CD8-positive, alpha-beta memory T cell (primary cell): ENCODE measurements around the gene BANF2. TPM values are rescaled to one million over a fixed set of nuclear protein-coding genes. Genes with fewer than 3 reads are reported as not detected.

Experiments used
- CTCF ChIA-PET: fragments of 350-600 bp; sonication (Branson Sonifier 250); formaldehyde crosslinking; loops from one replicate; lab custom pipeline; 2021; ENCODE audit warnings: antibody characterized with exemption; lab: Charles Lee
- POLR2A ChIA-PET: fragments of 350-600 bp; sonication (Branson Sonifier 250); formaldehyde crosslinking; loops from one replicate; lab custom pipeline; 2021; ENCODE audit warnings: antibody characterized with exemption; lab: Charles Lee
- DNase-seq, 5 donors: peaks; one replicate each; pipeline versions ENCODE4 v3.0.0 to v3.0.0-alpha.2; 2020 to 2022; ENCODE audit warnings: mixed read lengths in 1 of 5
- H3K27ac ChIP-seq: one replicate; pipeline ENCODE4 v1.7.0; 2013; ENCODE audit warnings: low read depth, mild to moderate bottlenecking, low read length, moderate library complexity
- H3K27me3 ChIP-seq: 2 replicates; pipeline ENCODE4 v1.7.0; 2013; ENCODE audit warnings: low read length, mild to moderate bottlenecking; ENCODE audit not compliant: insufficient read depth, poor library complexity, severe bottlenecking
- H3K36me3 ChIP-seq: 2 replicates; pipeline ENCODE4 v1.7.0; 2013; ENCODE audit warnings: mild to moderate bottlenecking, low read length, moderate library complexity; ENCODE audit not compliant: insufficient read depth
- H3K4me1 ChIP-seq: 2 replicates; pipeline ENCODE4 v1.7.0; 2013; ENCODE audit warnings: mild to moderate bottlenecking, low read length, moderate library complexity; ENCODE audit not compliant: insufficient read depth
- H3K4me3 ChIP-seq: 2 replicates; pipeline ENCODE4 v1.7.0; 2013; ENCODE audit warnings: mild to moderate bottlenecking, low read length
- H3K9me3 ChIP-seq: 2 replicates; pipeline ENCODE4 v1.7.0; 2013; ENCODE audit warnings: mild to moderate bottlenecking, low read length
- H3K27ac Mint-ChIP-seq, 8 donors: one replicate each; pipeline ENCODE4 v1.8.0; 2020 to 2021; ENCODE audit warnings: mixed read lengths in 8 of 8, mild to moderate bottlenecking in 6 of 8, inconsistent platforms in 3 of 8, moderate library complexity in 3 of 8
- H3K27me3 Mint-ChIP-seq, 2 donors: one replicate each; pipeline ENCODE4 v1.8.0; 2020 to 2021; ENCODE audit warnings: mixed read lengths in 2 of 2, mild to moderate bottlenecking in 1 of 2, moderate library complexity in 1 of 2
- H3K36me3 Mint-ChIP-seq, 3 donors: one replicate each; pipeline ENCODE4 v1.8.0; 2020 to 2021; ENCODE audit warnings: mixed read lengths in 3 of 3, inconsistent platforms in 1 of 3, mild to moderate bottlenecking in 1 of 3
- H3K4me1 Mint-ChIP-seq, 3 donors: one replicate each; pipeline ENCODE4 v1.8.0; 2020 to 2021; ENCODE audit warnings: mixed read lengths in 3 of 3, inconsistent platforms in 1 of 3, mild to moderate bottlenecking in 1 of 3
- H3K4me3 Mint-ChIP-seq, 7 donors: one replicate each; pipeline ENCODE4 v1.8.0; 2020 to 2021; ENCODE audit warnings: mixed read lengths in 7 of 7, mild to moderate bottlenecking in 6 of 7, moderate library complexity in 4 of 7, inconsistent platforms in 2 of 7
- H3K9me3 Mint-ChIP-seq, 5 donors: one replicate each; pipeline ENCODE4 v1.8.0; 2020 to 2022; ENCODE audit warnings: mixed read lengths in 5 of 5, mild to moderate bottlenecking in 3 of 5, moderate library complexity in 2 of 5, inconsistent platforms in 1 of 5
- polyA plus RNA-seq: library from polyadenylated mRNA; unstranded; fragments of 300-500 nt; fragmentation: Illumina TruSeq; gene quantifications from one replicate; pipeline ENCODE4 v1.2.3, GENCODE V29; 2021
- total RNA-seq, 2 experiments: library from RNA; stranded (reverse); gene quantifications; one replicate each; pipeline ENCODE4 v1.2.3, GENCODE V29; 2021

The BANF2 gene
- total and polyA plus RNA-seq, 3 experiments from 2014 or later: not detected

DNA sequence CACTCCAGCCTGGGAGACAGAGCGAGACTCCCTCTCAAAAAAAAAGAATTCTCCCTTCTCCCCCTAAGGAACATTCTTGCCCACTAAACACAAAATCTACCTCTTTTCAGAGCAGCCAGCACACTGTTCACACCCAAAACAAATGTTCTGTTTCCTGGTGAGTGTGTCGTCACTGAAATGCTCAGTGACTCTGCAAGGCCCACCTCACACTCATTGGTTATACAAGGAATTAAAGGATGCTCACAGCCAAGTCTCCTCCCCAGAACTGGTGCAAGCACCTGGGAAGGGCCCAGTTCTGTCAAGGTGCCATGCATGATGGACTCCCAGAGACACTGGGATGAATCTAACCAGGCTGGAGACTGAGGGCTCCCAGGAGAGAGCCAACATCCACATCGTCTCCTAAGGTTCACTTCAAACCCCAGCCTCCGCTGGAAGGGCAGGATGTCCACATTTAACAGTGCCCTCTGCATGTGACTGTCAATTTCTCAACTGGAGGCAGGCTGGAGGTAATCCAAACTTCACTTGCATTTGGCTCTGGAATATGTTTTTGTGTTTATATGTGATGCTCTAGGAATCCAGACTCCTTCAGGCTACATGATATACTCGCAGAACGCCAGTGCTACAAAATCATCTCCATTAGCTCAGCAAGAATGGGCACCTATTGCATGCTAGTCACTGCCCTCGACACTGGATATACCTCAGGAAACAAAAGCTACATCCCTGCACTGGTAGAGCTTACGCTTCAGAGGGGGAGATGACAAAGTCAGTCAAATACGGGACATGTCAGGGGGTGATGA lies 24.8 kb upstream of the BANF2 start:
- no peaks in the 10 kb centered on the region for H3K9me3 Mint-ChIP-seq
- no peak overlapping the region for H3K4me3 ChIP-seq
- CTCF ChIA-PET: interaction anchor here (1.3 kb wide), 1 partner anchor 170 kb away, joined by 3 read pairs; no protein-coding TSS in a partner anchor
- H3K4me1 Mint-ChIP-seq: peaks cover 11 to 25% (median 21%) of the 10 kb centered on the region in 3 donors
- no peaks in the 10 kb centered on the region for H3K27me3 ChIP-seq
- no peak for DNase-seq
- no peaks in the 10 kb centered on the region for H3K9me3 ChIP-seq
- H3K36me3 ChIP-seq: no peaks in the 10 kb centered on the region
- H3K27ac ChIP-seq: no peak overlapping the region
- peaks cover 3% of the 10 kb centered on the region for H3K4me1 ChIP-seq
- H3K27ac Mint-ChIP-seq: peak overlapping the region in 4 of 8 donors; percentile 39 to 83 (median 58)
- no peaks in the 10 kb centered on the region for H3K27me3 Mint-ChIP-seq
- no peak overlapping the region for H3K4me3 Mint-ChIP-seq
- H3K36me3 Mint-ChIP-seq: peaks cover 0 to 13% (median 8%) of the 10 kb centered on the region in 3 donors
- POLR2A ChIA-PET: no interaction called here

GRCh38 chr20:17675519-17676377 lies 24.0 kb upstream of the BANF2 start:
- H3K4me3 Mint-ChIP-seq: peak overlapping the region in 2 of 7 donors; percentile 65 to 68
- no peaks in the 10 kb centered on the region for H3K9me3 Mint-ChIP-seq
- no peak overlapping the region for H3K27ac ChIP-seq
- H3K36me3 Mint-ChIP-seq: peaks cover 0 to 13% (median 5%) of the 10 kb centered on the region in 3 donors
- no peak for DNase-seq
- H3K36me3 ChIP-seq: no peaks in the 10 kb centered on the region
- H3K4me3 ChIP-seq: no peak overlapping the region
- peaks cover 17 to 29% (median 26%) of the 10 kb centered on the region in 3 donors for H3K4me1 Mint-ChIP-seq
- no peaks in the 10 kb centered on the region for H3K27me3 ChIP-seq
- H3K27ac Mint-ChIP-seq: peak overlapping the region in 2 of 8 donors; percentile 21 to 50
- ChIA-PET CTCF (interaction anchor here (1.3 kb wide), 1 partner anchor 171 kb away, joined by 3 read pairs; no protein-coding TSS in a partner anchor), POLR2A (no interaction called here)
- no peaks in the 10 kb centered on the region for H3K27me3 Mint-ChIP-seq
- peaks cover 11% of the 10 kb centered on the region for H3K4me1 ChIP-seq
- H3K9me3 ChIP-seq: no peaks in the 10 kb centered on the region

- Mint-ChIP-seq H3K9me3 (no peaks in the 10 kb centered on the region), H3K27me3 (no peaks in the 10 kb centered on the region), H3K4me1 (peaks cover 17 to 26% (median 26%) of the 10 kb centered on the region in 3 donors), H3K36me3 (peaks cover 0 to 13% (median 5%) of the 10 kb centered on the region in 3 donors), H3K4me3 (peak overlapping the region in 1 of 7 donors; percentile 65), H3K27ac (peak overlapping the region in 1 of 8 donors; percentile 50)
- no peak overlapping the region for H3K27ac ChIP-seq
- no peaks in the 10 kb centered on the region for H3K36me3 ChIP-seq
- peaks cover 13% of the 10 kb centered on the region for H3K4me1 ChIP-seq
- DNase-seq: no peak
- no peak overlapping the region for H3K4me3 ChIP-seq
- H3K9me3 ChIP-seq: no peaks in the 10 kb centered on the region
- H3K27me3 ChIP-seq: no peaks in the 10 kb centered on the region
- CTCF ChIA-PET: no interaction called here
- POLR2A ChIA-PET: no interaction called here
Observed at GRCh38 chr20:17676378-17676759, 23.4 kb upstream of the BANF2 start.

- Histone ChIP-seq H3K9me3 (no peaks in the 10 kb centered on the region), H3K4me3 (no peak overlapping the region), H3K36me3 (no peaks in the 10 kb centered on the region), H3K27ac (no peak overlapping the region), H3K27me3 (no peaks in the 10 kb centered on the region), H3K4me1 (peaks cover 13% of the 10 kb centered on the region)
- Mint-ChIP-seq H3K4me3 (peak overlapping the region in 1 of 7 donors; percentile 57), H3K36me3 (peaks cover 0 to 13% (median 5%) of the 10 kb centered on the region in 3 donors), H3K27ac (no peak overlapping the region), H3K27me3 (no peaks in the 10 kb centered on the region), H3K9me3 (no peaks in the 10 kb centered on the region), H3K4me1 (peaks cover 17 to 26% (median 26%) of the 10 kb centered on the region in 3 donors)
- CTCF ChIA-PET: interaction anchor here (1.2 kb wide), 1 partner anchor 10 kb away, joined by 4 read pairs; no protein-coding TSS in a partner anchor
- no peak for DNase-seq
- POLR2A ChIA-PET: interaction anchor here (0.5 to 0.7 kb wide), 2 partner anchors 26 to 175 kb away, joined by 3 read pairs; no protein-coding TSS in a partner anchor
Observed at GRCh38 chr20:17676942-17677341, 22.8 kb upstream of the BANF2 start.

DNA sequence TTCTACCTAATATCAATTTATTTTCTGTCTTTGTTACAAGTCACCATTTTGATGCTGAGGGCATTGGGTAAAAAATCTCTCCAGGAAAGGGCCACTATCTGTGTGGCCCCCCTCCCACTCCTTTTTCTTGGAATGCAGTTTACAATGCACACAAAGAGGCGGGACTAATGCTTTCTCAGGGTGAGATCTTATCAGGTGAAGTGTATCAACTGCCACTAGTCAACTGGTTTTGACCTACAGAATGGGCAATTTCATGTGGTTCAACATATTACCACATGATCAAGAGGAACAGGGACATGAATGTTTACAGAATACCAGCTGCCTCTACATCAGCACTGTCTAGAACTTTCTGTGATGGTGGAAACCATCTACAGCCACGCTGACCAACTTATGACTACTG lies 21.5 kb upstream of the BANF2 start:
- H3K4me3 Mint-ChIP-seq: peak overlapping the region in 1 of 7 donors; percentile 70
- H3K9me3 ChIP-seq: no peaks in the 10 kb centered on the region
- no peak overlapping the region for H3K4me3 ChIP-seq
- peaks cover 0 to 4% of the 10 kb centered on the region in 2 donors for H3K27me3 Mint-ChIP-seq
- peaks cover 20 to 35% (median 31%) of the 10 kb centered on the region in 3 donors for H3K4me1 Mint-ChIP-seq
- H3K27me3 ChIP-seq: no peaks in the 10 kb centered on the region
- H3K9me3 Mint-ChIP-seq: no peaks in the 10 kb centered on the region
- H3K36me3 Mint-ChIP-seq: peaks cover 0 to 15% (median 2%) of the 10 kb centered on the region in 3 donors
- H3K4me1 ChIP-seq: peaks cover 13% of the 10 kb centered on the region
- no peak overlapping the region for H3K27ac ChIP-seq
- CTCF ChIA-PET: interaction anchor here (0.9 kb wide), 1 partner anchor 220 kb away, joined by 3 read pairs; no protein-coding TSS in a partner anchor
- no peaks in the 10 kb centered on the region for H3K36me3 ChIP-seq
- POLR2A ChIA-PET: no interaction called here
- peak overlapping the region in 1 of 8 donors; percentile 5 for H3K27ac Mint-ChIP-seq
- no peak for DNase-seq

- Histone ChIP-seq H3K4me1 (peaks cover 13% of the 10 kb centered on the region), H3K36me3 (no peaks in the 10 kb centered on the region), H3K4me3 (no peak overlapping the region), H3K27ac (no peak overlapping the region), H3K9me3 (no peaks in the 10 kb centered on the region), H3K27me3 (peaks cover 3% of the 10 kb centered on the region)
- peaks cover 21 to 35% (median 30%) of the 10 kb centered on the region in 3 donors for H3K4me1 Mint-ChIP-seq
- H3K27me3 Mint-ChIP-seq: peaks cover 3 to 4% of the 10 kb centered on the region in 2 donors
- ChIA-PET CTCF (interaction anchor here (0.6 to 0.9 kb wide), 2 partner anchors 12 to 219 kb away, joined by 3 read pairs; no protein-coding TSS in a partner anchor), POLR2A (no interaction called here)
- peak overlapping the region in 4 of 8 donors; percentile 7 to 87 (median 25) for H3K27ac Mint-ChIP-seq
- H3K36me3 Mint-ChIP-seq: peaks cover 0 to 13% (median 2%) of the 10 kb centered on the region in 3 donors
- DNase-seq: no peak
- H3K9me3 Mint-ChIP-seq: no peaks in the 10 kb centered on the region
- peak overlapping the region in 1 of 7 donors; percentile 92 for H3K4me3 Mint-ChIP-seq
Observed at GRCh38 chr20:17678886-17679285, 20.9 kb upstream of the BANF2 start.

- Mint-ChIP-seq H3K4me3 (peak overlapping the region; percentile 78 to 92 (median 86)), H3K27me3 (peaks cover 9 to 16% of the 10 kb centered on the region in 2 donors), H3K4me1 (peaks cover 18 to 31% (median 29%) of the 10 kb centered on the region in 3 donors), H3K36me3 (peaks cover 0 to 12% (median 0%) of the 10 kb centered on the region in 3 donors), H3K9me3 (no peaks in the 10 kb centered on the region), H3K27ac (peak overlapping the region; percentile 67 to 91 (median 84))
- peak overlapping the region; percentile 4 for H3K4me3 ChIP-seq
- ChIA-PET CTCF (interaction anchor here (0.7 to 3.4 kb wide), 13 partner anchors 9 to 315 kb away, joined by 3 to 16 read pairs (median 3); partner anchors contain the start of gene SNX5), POLR2A (no interaction called here)
- no peaks in the 10 kb centered on the region for H3K36me3 ChIP-seq
- H3K9me3 ChIP-seq: no peaks in the 10 kb centered on the region
- H3K27me3 ChIP-seq: peaks cover 8% of the 10 kb centered on the region
- H3K4me1 ChIP-seq: peaks cover 13% of the 10 kb centered on the region
- H3K27ac ChIP-seq: peak overlapping the region; percentile 43
- DNase-seq: peak; percentile 14 to 49 (median 23)
Observed at GRCh38 chr20:17679941-17680835, 19.6 kb upstream of the BANF2 start.
